ENCODE data around the gene GNL2.

- TF ChIP-seq CTCF (IDR thresholded peaks at IDR 0.05) (no peak), POLR2A (IDR thresholded peaks at IDR 0.05) (no peak)
These were observed 20.6 kb upstream of the GNL2 start for GRCh38 chr1:37616330-37616729.
